H1 (cell line): ENCODE data around the gene DPP10. TPM values are rescaled to one million over a fixed set of nuclear protein-coding genes. Genes with fewer than 3 reads are reported as not detected.

Source experiments
- CTCF ChIA-PET: fragments of 300-600 bp; sonication (Branson Sonifier 250); formaldehyde crosslinking; loops from one replicate; lab custom pipeline; 2021; ENCODE audit not compliant: partially characterized antibody; lab: Charles Lee
- POLR2A ChIA-PET: fragments of 300-600 bp; sonication (Branson Sonifier 250); formaldehyde crosslinking; loops from one replicate; lab custom pipeline; 2021; ENCODE audit warnings: inconsistent platforms; ENCODE audit not compliant: partially characterized antibody; lab: Charles Lee
- DNase-seq, 2 experiments: peaks; one replicate each; pipeline versions ENCODE4 v3.0.0 to v3.0.0-alpha.2; 2010 to 2022; ENCODE audit warnings: low spot score in 2 of 2, low read depth in 1 of 2, mixed read lengths in 1 of 2
- FAIRE-seq: peaks from 2 replicates; lab custom pipeline; 2011; peaks lifted over from hg19 to GRCh38; lab: Jason Lieb, UNC
- H2AFZ ChIP-seq: 2 replicates; pipeline ENCODE4 v1.8.1; 2012; ENCODE audit warnings: low read length, inconsistent platforms
- H2AK5ac ChIP-seq: 2 replicates; pipeline ENCODE4 v1.6.1; 2013; ENCODE audit warnings: low read depth, low read length
- H2BK120ac ChIP-seq: replicated peaks from 2 replicates; pipeline ENCODE3; 2013; ENCODE audit warnings: low read depth, low read length, inconsistent platforms
- H2BK12ac ChIP-seq: 2 replicates; pipeline ENCODE4 v1.6.1; 2013; ENCODE audit warnings: low read depth, low read length
- H2BK15ac ChIP-seq: 2 replicates; pipeline ENCODE4 v1.6.1; 2013; ENCODE audit warnings: low read length
- H2BK20ac ChIP-seq: 2 replicates; pipeline ENCODE4 v1.6.1; 2013; ENCODE audit warnings: low read length
- H2BK5ac ChIP-seq: 2 replicates; pipeline ENCODE4 v1.6.1; 2013; ENCODE audit warnings: low read depth, low read length
- H3K14ac ChIP-seq: 2 replicates; pipeline ENCODE4 v1.6.1; 2013; ENCODE audit warnings: inconsistent platforms; ENCODE audit not compliant: insufficient read length
- H3K18ac ChIP-seq: 2 replicates; pipeline ENCODE4 v1.6.1; 2013; ENCODE audit warnings: low read length; ENCODE audit errors: extremely low read depth
- H3K23ac ChIP-seq: 2 replicates; pipeline ENCODE4 v1.6.1; 2013; ENCODE audit warnings: inconsistent platforms; ENCODE audit not compliant: insufficient read length
- H3K23me2 ChIP-seq: 2 replicates; pipeline ENCODE4 v1.6.1; 2013; ENCODE audit warnings: low read depth, low read length
- H3K27ac ChIP-seq: 2 replicates; pipeline ENCODE4 v1.6.1; 2011; ENCODE audit warnings: low read depth, low read length, inconsistent platforms
- H3K27me3 ChIP-seq, 4 experiments: replicated peaks in 1 of 4; 1 replicate in 1 of 4; 2 replicates in 3 of 4; pipeline versions ENCODE4 v1.6.1 to v1.8.1; 2011 to 2013; ENCODE audit warnings: low read length in 3 of 4, mild to moderate bottlenecking in 3 of 4, inconsistent platforms in 2 of 4, mixed read lengths in 2 of 4, moderate library complexity in 1 of 4; ENCODE audit not compliant: control insufficient read depth in 3 of 4, insufficient read depth in 3 of 4; ENCODE audit errors: extremely low read depth in 1 of 4
- H3K36me3 ChIP-seq, 4 experiments: 2 replicates each; pipeline versions ENCODE4 v1.6.1 to v1.8.1; 2011 to 2013; ENCODE audit warnings: mild to moderate bottlenecking in 4 of 4, low read length in 3 of 4, moderate library complexity in 2 of 4, control low read depth in 1 of 4, inconsistent platforms in 1 of 4; ENCODE audit not compliant: insufficient read depth in 4 of 4, control insufficient read depth in 2 of 4
- H3K4ac ChIP-seq: replicated peaks from 2 replicates; pipeline ENCODE3; 2013; ENCODE audit warnings: low read length, low read depth, mixed read lengths, inconsistent platforms; ENCODE audit not compliant: insufficient read length
- H3K4me1 ChIP-seq, 4 experiments: replicated peaks in 1 of 4; 1 replicate in 1 of 4; 2 replicates in 3 of 4; pipeline versions ENCODE4 v1.6.1 to v1.8.1; 2011 to 2013; ENCODE audit warnings: low read length in 3 of 4, inconsistent platforms in 2 of 4, mixed read lengths in 1 of 4; ENCODE audit not compliant: insufficient read depth in 4 of 4, control insufficient read depth in 3 of 4
- H3K4me2 ChIP-seq, 2 experiments: 2 replicates each; pipeline versions ENCODE4 v1.6.1 to v1.8.1; 2011 to 2013; ENCODE audit warnings: low read depth in 2 of 2, low read length in 2 of 2, control low read depth in 1 of 2, inconsistent platforms in 1 of 2, mild to moderate bottlenecking in 1 of 2; ENCODE audit not compliant: insufficient read depth in 1 of 2
- H3K4me3 ChIP-seq, 4 experiments: fragments of 200-600, 300-600 bp in 1 of 4; sonication (generic), shearing (Covaris generic), sonication (Bioruptor Twin) in 1 of 4; 2 replicates each; pipeline versions ENCODE4 v1.5.1 to v1.8.1; 2011 to 2016; ENCODE audit warnings: low read length in 4 of 4, low read depth in 3 of 4, control low read depth in 2 of 4, inconsistent platforms in 2 of 4, mild to moderate bottlenecking in 2 of 4, mixed read lengths in 1 of 4, moderate library complexity in 1 of 4; ENCODE audit not compliant: insufficient read depth in 2 of 4; ENCODE audit errors: extremely low read depth in 1 of 4
- H3K56ac ChIP-seq: replicated peaks from 2 replicates; pipeline ENCODE3; 2013; ENCODE audit warnings: low read depth, mild to moderate bottlenecking, mixed read lengths, low read length, inconsistent platforms; ENCODE audit not compliant: insufficient read length
- H3K79me1 ChIP-seq: 2 replicates; pipeline ENCODE4 v1.6.1; 2013; ENCODE audit warnings: low read depth, low read length, control low read depth
- H3K79me2 ChIP-seq, 2 experiments: 2 replicates each; pipeline versions ENCODE4 v1.6.1 to v1.8.1; 2012 to 2013; ENCODE audit warnings: low read length in 2 of 2, mild to moderate bottlenecking in 2 of 2, inconsistent platforms in 1 of 2; ENCODE audit not compliant: insufficient read depth in 2 of 2, control insufficient read depth in 1 of 2
- H3K9ac ChIP-seq, 4 experiments: replicated peaks in 1 of 4; 1 replicate in 1 of 4; 2 replicates in 3 of 4; pipeline versions ENCODE4 v1.6.1 to v1.8.1; 2011 to 2013; ENCODE audit warnings: low read depth in 3 of 4, low read length in 3 of 4, control low read depth in 2 of 4, mild to moderate bottlenecking in 2 of 4, moderate library complexity in 2 of 4, inconsistent platforms in 1 of 4; ENCODE audit errors: extremely low read depth in 1 of 4
- H3K9me3 ChIP-seq, 2 experiments: 2 replicates each; pipeline versions ENCODE4 v1.6.1 to v1.8.1; 2012 to 2013; ENCODE audit warnings: mild to moderate bottlenecking in 2 of 2, moderate library complexity in 2 of 2, control low read depth in 1 of 2, inconsistent platforms in 1 of 2, low read depth in 1 of 2, low read length in 1 of 2, mixed read lengths in 1 of 2; ENCODE audit not compliant: insufficient read depth in 2 of 2
- H4K20me1 ChIP-seq, 2 experiments: replicated peaks in 1 of 2; 2 replicates each; pipeline versions ENCODE3 to v1.8.1; 2011 to 2013; ENCODE audit warnings: inconsistent platforms in 2 of 2, low read length in 2 of 2, mild to moderate bottlenecking in 1 of 2; ENCODE audit not compliant: insufficient read depth in 2 of 2, control insufficient read depth in 1 of 2
- H4K5ac ChIP-seq: 2 replicates; pipeline ENCODE4 v1.6.1; 2013; ENCODE audit warnings: low read length, low read depth, mixed read lengths, inconsistent platforms; ENCODE audit not compliant: insufficient read length
- H4K8ac ChIP-seq: 2 replicates; pipeline ENCODE4 v1.8.0; 2013; ENCODE audit warnings: mild to moderate bottlenecking, moderate library complexity, low read length, inconsistent platforms; ENCODE audit not compliant: insufficient read depth; ENCODE audit errors: extremely low read depth
- H4K91ac ChIP-seq: replicated peaks from 2 replicates; pipeline ENCODE3; 2013; ENCODE audit warnings: low read length, mixed read lengths, inconsistent platforms; ENCODE audit not compliant: insufficient read length
- BRCA1 ChIP-seq: IDR thresholded peaks from 2 replicates; pipeline ENCODE4 v1.6.1; 2012; ENCODE audit warnings: low read depth, low read length, improper control_type of control experiment
- CEBPB ChIP-seq: IDR thresholded peaks from 2 replicates; pipeline ENCODE4 v1.6.1; 2012; ENCODE audit warnings: low read depth, low read length
- CHD1 ChIP-seq: IDR thresholded peaks from 2 replicates; pipeline ENCODE4 v1.6.1; 2012; ENCODE audit warnings: low read depth, low read length, improper control_type of control experiment
- CREB1 ChIP-seq: IDR thresholded peaks from 2 replicates; pipeline ENCODE4 v1.6.1; 2012; ENCODE audit warnings: inconsistent platforms
- EGR1 ChIP-seq: IDR thresholded peaks from 2 replicates; pipeline ENCODE4 v1.6.1; 2011; ENCODE audit warnings: low read depth, low read length, borderline replicate concordance
- JUN ChIP-seq: IDR thresholded peaks from 2 replicates; pipeline ENCODE4 v1.6.1; 2011; ENCODE audit warnings: low read depth, mild to moderate bottlenecking, improper control_type of control experiment, low read length
- KDM1A ChIP-seq: fragments of 200-600, 300-600 bp; sonication (generic); IDR thresholded peaks from 2 replicates; pipeline ENCODE4 v1.7.1; 2016; ENCODE audit warnings: mild to moderate bottlenecking, low read length, borderline replicate concordance
- KDM5A ChIP-seq: fragments of 200-600 bp; IDR thresholded peaks from 2 replicates; pipeline ENCODE4 v1.7.1; 2012; ENCODE audit warnings: mild to moderate bottlenecking, low read length, inconsistent platforms, mixed read lengths
- MAFK ChIP-seq: IDR thresholded peaks from 2 replicates; pipeline ENCODE4 v1.6.1; 2012; ENCODE audit warnings: low read depth, mild to moderate bottlenecking, improper control_type of control experiment, low read length
- NANOG ChIP-seq: IDR thresholded peaks from 2 replicates; pipeline ENCODE4 v1.6.1; 2011; ENCODE audit warnings: low read length, low read depth, mild to moderate bottlenecking, inconsistent platforms; ENCODE audit not compliant: insufficient read depth, poor library complexity, severe bottlenecking
- POLR2AphosphoS5 ChIP-seq: IDR thresholded peaks from 2 replicates; pipeline ENCODE4 v1.6.1; 2011; ENCODE audit warnings: low read depth, low read length
- RFX5 ChIP-seq: IDR thresholded peaks from 2 replicates; pipeline ENCODE4 v1.6.1; 2011; ENCODE audit warnings: low read depth, low read length, improper control_type of control experiment, borderline replicate concordance
- SIN3A ChIP-seq, 2 experiments: IDR thresholded peaks in 1 of 2; conservative IDR thresholded peaks in 1 of 2; 2 replicates each; pipeline ENCODE4 v1.6.1; 2011 to 2012; ENCODE audit warnings: low read length in 2 of 2, improper control_type of control experiment in 1 of 2, low read depth in 1 of 2, mild to moderate bottlenecking in 1 of 2
- SP2 ChIP-seq: IDR thresholded peaks from 2 replicates; pipeline ENCODE4 v1.6.1; 2012; ENCODE audit warnings: mild to moderate bottlenecking, low read length, inconsistent platforms
- SUZ12 ChIP-seq: fragments of 200-600 bp; sonication (generic); IDR thresholded peaks from 2 replicates; pipeline ENCODE4 v1.6.1; 2012; ENCODE audit warnings: mild to moderate bottlenecking, inconsistent platforms, low read length, moderate library complexity, mixed read lengths
- WGBS, 2 experiments: shearing (Covaris generic) in 1 of 2; methylation state at CpG; one replicate each; pipeline versions ENCODE4 v1.1.6 to v1.1.7; 2013 to 2015; ENCODE audit warnings: low lambda C conversion rate in 2 of 2, mixed read lengths in 2 of 2, inconsistent platforms in 1 of 2, low coverage in 1 of 2, missing lambda C conversion rate in 1 of 2; ENCODE audit not compliant: insufficient replicate concordance in 2 of 2, insufficient coverage in 1 of 2, insufficient read length in 1 of 2; ENCODE audit errors: extremely low coverage in 1 of 2, missing lambda C conversion rate in 1 of 2; 5-methylcytosine and 5-hydroxymethylcytosine counted together
- polyA plus RNA-seq, 7 experiments: library from polyadenylated mRNA; depleted of rRNA in 3 of 7; stranded (reverse) in 5 of 7; unstranded in 2 of 7; fragments of >200 nt in 5 of 7; fragments of 200-250 nt in 2 of 7; gene quantifications; 1 replicate in 5 of 7; 2 replicates in 1 of 7; 4 replicates in 1 of 7; pipeline versions ENCODE4 v1.2.1 to v1.2.3, GENCODE V29; 2011 to 2013; ENCODE audit warnings: missing spikeins in 2 of 7, mixed read lengths in 2 of 7
- total RNA-seq: library from RNA; stranded (reverse); fragmentation: NEBNext Ultra II Directional; extraction: Animal tissue kit (Norgen Biotek cat#: 25700); gene quantifications from 2 replicates; pipeline ENCODE4 v1.2.1, GENCODE V29; 2021
- TF ChIP-seq, protein P1 (sequence below): IDR thresholded peaks from 2 replicates; pipeline ENCODE4 v1.6.1; 2012; ENCODE audit warnings: inconsistent platforms

DPP10 gene
- total and polyA plus RNA-seq, 2 of the 8 experiments (the other 6 are each of a cell fraction or from before 2014, with no cell fraction given): 3.3 to 7.2 TPM

DNA sequence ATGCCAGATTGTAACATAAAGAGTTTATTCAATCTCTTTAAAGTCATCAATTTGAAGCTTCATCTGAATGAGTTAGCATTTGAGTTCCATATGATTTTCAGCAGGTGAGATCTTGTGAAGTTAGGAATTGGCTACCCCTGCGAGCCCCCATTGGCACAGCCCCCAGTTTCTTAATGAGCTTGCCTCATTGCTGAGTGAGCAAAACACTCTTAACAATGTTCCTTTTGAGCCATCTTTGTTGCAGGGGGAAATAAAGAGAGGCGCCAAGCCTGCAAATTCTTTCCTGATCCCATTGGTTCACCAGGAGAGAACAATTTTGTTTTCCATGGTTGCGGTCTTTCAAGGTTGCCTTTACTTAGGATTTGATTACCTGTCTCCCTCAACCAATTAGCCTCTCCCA, 18.7 kb downstream of the DPP10 start:
- Histone ChIP-seq H3K4me1 (peaks cover 0 to 8% (median 3%) of the 10 kb centered on the region in 4 experiments; a peak in 2 of 7 replicates), H2BK5ac (no peak overlapping the region), H3K18ac (no peak overlapping the region), H4K5ac (no peak overlapping the region), H3K9me3 (no peaks in the 10 kb centered on the region), H3K36me3 (no peaks in the 10 kb centered on the region), H3K56ac (no peak overlapping the region), H2BK12ac (no peak overlapping the region), H3K4me2 (no peak overlapping the region), H2AFZ (no peak overlapping the region), H2BK15ac (no peak overlapping the region), H3K27me3 (no peaks in the 10 kb centered on the region), H3K14ac (no peak overlapping the region), H3K23ac (no peak overlapping the region), H3K79me1 (no peaks in the 10 kb centered on the region), H3K79me2 (no peaks in the 10 kb centered on the region), H4K8ac (no peak overlapping the region), H2BK120ac (no peak overlapping the region), H3K23me2 (no peaks in the 10 kb centered on the region), H3K4ac (no peak overlapping the region), H4K20me1 (no peaks in the 10 kb centered on the region), H3K4me3 (no peak overlapping the region), H2AK5ac (no peak overlapping the region), H3K9ac (no peak overlapping the region), H2BK20ac (no peak overlapping the region), H3K27ac (no peak overlapping the region), H4K91ac (no peak overlapping the region)
- ChIA-PET CTCF (no interaction called here), POLR2A (no interaction called here)
- FAIRE-seq: no peak
- WGBS, 2 experiments: 90% methylated on average over 3 of the region's 3 CpGs; no CpG with 5 or more reads in 1 of the 2 experiments
- no peak for DNase-seq
- TF ChIP-seq MAFK (no peak), KDM5A (no peak), EGR1 (no peak), KDM1A (no peak), CHD1 (no peak), NANOG (no peak), JUN (no peak), RFX5 (no peak), SUZ12 (no peak), POLR2AphosphoS5 (no peak), SIN3A (conservative IDR thresholded peaks at IDR 0.05 in 1 of 2, IDR thresholded peaks at IDR 0.05 in 1 of 2; ENCODE audit: low read depth in 1 of 2, low read length in 2 of 2) (no peak), SP2 (no peak), CREB1 (no peak), BRCA1 (no peak), CEBPB (no peak)
- TF ChIP-seq, protein P1, sequence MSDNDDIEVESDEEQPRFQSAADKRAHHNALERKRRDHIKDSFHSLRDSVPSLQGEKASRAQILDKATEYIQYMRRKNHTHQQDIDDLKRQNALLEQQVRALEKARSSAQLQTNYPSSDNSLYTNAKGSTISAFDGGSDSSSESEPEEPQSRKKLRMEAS: no peak
